NCI-H2171 (cell line): ENCODE measurements around the gene ST6GALNAC2.

ENCODE experiments used
- DNase-seq: peaks from one replicate; lab custom pipeline; 2025; lab: John Stamatoyannopoulos, UW

Gene ST6GALNAC2

DNA sequence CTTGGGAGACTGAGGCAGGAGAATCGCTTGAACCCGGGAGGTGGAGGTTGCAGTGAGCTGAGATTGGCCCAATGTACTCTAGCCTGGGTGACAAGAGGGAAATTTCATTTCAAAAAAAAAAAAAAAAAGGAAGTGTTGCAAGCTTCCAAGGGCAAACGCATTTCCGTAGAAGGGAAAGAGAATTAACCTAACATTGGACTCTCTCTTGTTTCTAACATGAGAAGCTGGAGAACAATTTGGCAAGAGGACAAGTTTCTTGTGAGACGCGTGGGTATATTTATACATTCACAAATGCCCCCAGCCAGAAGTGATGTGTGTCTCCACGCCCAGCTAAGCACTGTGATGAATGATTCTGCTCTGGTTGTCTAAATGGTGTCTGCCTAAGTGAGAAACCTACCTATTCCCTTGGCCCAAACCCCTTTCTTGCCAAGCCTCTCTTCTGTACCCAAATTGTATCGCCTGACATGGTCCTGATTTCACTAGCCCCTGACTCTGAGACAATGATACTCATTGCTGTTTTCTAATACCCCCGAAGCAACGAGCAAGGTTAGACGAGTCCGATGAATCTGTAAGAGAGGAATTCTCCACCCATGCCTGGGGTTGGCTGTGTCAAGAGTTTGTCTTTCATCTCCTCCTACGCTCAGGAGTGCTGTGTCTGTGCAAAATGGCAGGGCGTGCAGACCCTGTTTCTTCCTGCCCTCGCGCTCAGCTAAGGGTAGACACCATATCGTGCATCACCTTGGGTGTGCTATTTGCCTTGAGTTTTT, 14.2 kb upstream of the ST6GALNAC2 start:
- no peak for DNase-seq

DNA sequence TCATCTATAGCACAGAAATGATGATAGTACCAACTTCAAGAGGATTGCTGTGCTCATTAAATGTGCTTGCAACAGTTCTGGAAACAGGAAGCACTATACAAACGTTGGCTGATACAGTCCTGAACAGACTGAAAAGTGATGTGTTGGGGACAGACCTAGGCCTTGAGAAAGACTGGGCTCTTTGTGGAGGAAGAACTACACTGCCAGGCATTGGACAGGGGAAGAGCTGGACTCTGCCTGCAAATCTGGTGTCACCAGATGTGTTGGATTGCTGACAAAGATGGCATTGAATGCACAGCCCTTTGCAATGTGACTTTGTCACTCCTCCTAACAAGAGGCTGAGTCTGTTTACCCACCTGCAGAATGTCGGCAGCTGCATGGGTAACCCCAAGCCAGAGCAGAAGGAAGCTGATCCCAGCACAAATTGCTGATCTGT, 12.4 kb upstream of the ST6GALNAC2 start:
- peak; percentile 54 for DNase-seq

- DNase-seq: peak; percentile 98
These were observed 11.7 kb upstream of the ST6GALNAC2 start for GRCh38 chr17:76597156-76598003.

DNA sequence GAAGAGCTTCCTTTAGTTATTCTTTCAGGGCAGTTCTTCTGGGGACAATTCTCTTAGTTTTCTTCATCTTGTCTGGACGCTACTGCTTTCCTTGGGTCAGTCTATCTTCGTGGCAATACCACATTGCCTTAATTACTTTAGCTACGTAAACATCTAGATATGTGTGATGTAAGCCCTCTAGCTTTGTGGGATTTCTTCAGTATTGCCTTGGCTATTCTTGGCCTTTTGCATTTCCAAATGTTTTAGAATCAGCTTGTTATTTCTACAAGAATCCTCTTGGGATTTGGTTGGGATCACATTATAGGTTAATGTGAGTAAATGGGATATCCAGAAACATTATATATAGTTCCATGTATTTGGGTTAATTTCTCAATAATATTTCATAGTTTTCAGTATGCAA, 9.0 kb upstream of the ST6GALNAC2 start:
- no peak for DNase-seq

DNA sequence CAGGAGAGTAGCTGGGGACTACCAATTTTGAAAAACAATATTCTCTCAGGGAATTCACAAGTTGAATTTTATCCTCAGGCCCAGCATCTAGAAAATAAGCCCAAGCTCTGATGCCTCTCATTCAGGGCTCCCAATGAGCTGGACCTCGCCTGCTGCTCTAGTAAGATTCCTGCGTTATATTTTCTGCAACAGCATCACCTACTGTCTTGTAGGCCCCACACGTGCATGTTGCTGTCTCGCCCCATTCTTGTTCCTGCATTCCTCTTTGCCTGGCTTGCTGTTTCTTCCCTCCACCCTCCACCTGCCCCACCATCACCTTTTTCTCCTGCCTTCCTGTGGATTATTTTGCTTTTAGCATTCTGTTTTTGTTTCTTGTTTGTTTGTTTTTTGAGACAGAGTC, 8.3 kb upstream of the ST6GALNAC2 start:
- DNase-seq: no peak

DNA sequence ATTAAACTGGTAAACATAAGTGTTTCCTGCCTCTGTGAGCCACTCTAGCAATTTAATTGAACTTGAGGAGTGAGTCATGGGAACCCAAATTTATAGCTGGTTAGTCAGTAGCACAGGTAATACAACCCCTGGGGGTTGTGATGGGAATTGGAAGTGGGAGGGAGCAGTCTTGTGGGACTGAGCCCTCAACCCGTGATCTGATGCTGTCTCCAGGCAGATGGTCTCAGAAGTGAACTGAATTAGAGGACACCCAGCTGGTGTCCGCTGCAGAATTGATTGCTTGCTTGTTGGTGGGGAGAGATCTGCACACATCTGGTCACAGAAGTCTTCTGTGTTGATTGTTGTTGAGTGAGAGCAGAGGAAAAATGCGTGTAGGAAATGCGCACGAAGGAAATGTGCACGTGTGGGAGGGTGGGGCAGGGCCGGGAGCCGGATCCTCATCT, 7.7 kb upstream of the ST6GALNAC2 start:
- peak; percentile 70 for DNase-seq

DNA sequence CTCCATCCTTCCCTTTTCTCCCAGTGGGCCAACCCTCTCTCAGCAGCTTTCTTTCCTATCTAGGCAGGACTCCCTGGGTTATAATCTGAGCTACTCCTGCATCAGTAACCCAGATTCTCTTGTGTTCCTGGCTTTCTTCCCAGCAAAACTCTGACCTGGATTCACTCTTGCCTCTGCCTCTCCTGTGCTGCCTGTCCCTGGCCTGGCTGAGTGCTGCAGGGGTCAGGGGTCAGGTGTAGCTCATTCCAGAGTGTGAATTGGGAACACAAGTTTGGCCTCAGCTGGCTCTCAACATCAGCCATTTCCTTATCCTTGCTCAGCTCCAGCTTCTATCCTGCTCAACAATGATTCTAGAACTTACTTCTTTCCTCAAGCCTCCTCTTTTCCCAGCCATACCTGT, 2.5 kb upstream of the ST6GALNAC2 start:
- DNase-seq: no peak

- DNase-seq: peak; percentile 76
These were observed 1.3 kb upstream of the ST6GALNAC2 start for GRCh38 chr17:76586741-76587487.

DNA sequence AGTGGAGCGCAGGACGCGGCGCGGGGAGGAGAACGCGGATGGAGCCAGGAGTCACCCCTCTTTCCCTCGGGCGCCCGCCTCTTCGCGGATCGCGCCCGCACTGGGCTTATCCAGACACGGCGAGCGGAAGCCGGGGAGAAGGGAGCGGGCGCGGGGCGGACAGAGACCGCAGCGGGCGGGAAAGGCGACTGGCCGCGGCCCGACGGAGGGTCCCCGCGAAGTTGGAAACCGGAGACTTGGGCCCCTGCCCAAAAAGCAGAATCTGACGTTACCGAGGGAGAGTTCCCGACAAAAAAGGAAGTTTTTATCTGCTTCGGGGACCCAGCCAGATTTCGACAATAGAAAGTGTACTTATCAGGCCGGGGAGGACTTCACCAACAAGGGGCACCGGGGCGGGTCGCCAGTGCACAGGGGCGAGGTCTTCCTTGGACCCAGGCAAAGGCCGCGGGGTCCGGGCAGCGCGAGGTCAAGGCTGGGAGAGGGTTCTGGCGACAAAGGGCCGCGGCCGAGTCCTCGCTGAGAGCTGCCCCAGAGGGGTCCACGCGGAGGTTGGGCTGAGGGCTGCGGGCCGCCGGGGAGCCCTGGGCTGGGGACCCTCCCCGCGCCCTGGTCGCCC, 519 bp downstream of the ST6GALNAC2 start:
- peak; percentile 54 for DNase-seq

DNA sequence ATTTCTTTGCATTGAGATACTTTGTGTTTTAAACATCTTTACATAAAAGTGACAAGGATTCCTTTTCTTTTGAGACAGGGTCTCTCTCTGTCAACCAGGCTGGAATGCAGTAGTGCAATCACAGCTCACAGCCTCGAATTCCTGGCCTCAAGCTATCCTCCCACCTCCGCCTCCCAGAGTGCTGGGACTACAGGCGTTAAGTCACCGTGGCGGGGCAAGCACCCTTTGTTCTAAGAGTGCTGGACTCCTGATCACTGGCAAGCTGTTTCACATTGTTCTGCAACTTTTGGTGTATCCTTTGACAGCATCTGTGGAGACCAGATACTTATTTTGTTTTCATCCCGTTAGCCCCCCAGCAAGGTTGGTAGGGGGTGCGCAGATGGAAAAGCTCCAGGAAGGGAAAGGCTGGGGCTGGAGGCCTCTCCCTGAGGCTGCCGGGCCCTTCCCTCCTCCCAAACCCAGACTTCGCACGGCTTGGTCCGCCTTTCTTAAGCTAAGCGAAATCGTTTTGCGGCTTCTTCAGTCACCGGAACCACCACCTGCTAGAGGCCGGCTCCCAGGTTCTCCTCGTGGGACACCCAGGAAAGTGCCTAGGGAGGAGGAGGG, 1.1 kb downstream of the ST6GALNAC2 start:
- DNase-seq: no peak

- no peak for DNase-seq
These were observed 3.0 kb downstream of the ST6GALNAC2 start for GRCh38 chr17:76582660-76583059.

GRCh38 chr17:76581515-76581914, 4.1 kb downstream of the ST6GALNAC2 start:
- DNase-seq: peak; percentile 63

GRCh38 chr17:76579281-76579680, 6.4 kb downstream of the ST6GALNAC2 start:
- no peak for DNase-seq

- no peak for DNase-seq
These were observed 7.3 kb downstream of the ST6GALNAC2 start for GRCh38 chr17:76578376-76578775.

DNA sequence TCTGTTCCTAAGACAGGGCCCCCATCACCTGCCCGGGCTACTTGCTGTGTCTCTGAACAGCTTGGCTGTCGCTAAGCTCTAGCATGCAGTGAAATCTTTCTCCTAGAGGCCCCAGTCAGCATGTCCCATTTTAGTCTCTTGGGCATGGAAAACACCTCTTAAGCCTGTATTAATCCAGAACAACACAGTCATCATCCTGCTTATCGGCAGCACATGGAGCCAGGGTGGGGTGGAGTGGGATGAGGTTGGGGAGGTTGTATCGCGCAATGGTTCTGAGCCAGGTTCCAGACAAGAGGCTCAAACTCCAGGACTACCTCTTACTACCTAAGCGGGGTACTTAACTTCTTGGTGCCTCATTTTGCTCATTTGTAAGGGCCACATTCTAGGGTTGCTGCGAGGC, 7.8 kb downstream of the ST6GALNAC2 start:
- no peak for DNase-seq

GRCh38 chr17:76576189-76576588, 9.5 kb downstream of the ST6GALNAC2 start:
- no peak for DNase-seq

DNA sequence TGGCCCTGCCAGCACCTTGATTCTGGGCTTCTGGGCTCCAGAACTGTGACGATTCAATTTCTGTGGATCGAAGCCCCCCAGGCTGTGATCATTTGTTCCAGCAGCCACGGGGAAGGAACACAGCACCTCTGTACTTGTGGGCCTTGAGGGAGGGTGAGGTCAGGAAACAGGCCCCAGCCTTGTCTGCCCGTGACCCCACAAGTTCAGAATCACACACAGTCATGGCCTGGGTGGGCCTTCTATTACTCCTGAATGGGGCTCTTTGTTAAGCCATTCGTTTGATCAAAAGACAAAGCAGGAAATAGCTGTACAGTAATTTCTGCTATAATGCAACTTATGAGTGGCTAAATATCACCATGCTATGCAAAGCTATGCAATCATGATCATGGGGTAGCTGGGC, 10.1 kb downstream of the ST6GALNAC2 start:
- no peak for DNase-seq

DNA sequence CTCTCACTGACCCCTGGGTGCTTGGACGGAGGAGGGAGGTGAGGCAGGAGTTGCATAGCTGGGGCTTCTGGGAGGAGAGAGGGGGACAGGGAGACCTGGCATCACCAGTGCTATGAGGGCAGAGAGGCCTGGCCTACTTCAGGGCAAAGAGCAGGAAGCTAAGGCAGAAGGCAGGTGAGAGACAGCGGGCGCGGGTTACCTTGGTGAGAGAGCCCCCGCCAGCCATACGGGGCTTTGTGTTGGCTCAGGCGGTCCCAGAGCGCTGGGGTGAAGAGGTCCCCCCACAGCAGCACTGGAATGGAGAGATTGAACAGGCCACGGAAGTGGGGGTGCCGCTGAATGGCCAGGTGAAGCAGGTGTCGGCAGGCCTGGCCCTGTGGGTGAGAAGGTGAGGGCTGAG, 11.5 kb downstream of the ST6GALNAC2 start:
- DNase-seq: no peak

GRCh38 chr17:76573096-76573495, 12.6 kb downstream of the ST6GALNAC2 start:
- no peak for DNase-seq

GRCh38 chr17:76572201-76572910, 13.3 kb downstream of the ST6GALNAC2 start:
- DNase-seq: no peak
